HG03175 (cell line): ENCODE results near the gene CDH4.

ENCODE experiments used
- ATAC-seq: cut with Tn5 transposase; IDR thresholded peaks from one replicate; pipeline ENCODE4 v1.9.1; 2021; ENCODE audit warnings: mild to moderate bottlenecking, moderate library complexity; ENCODE audit not compliant: unreplicated experiment

CDH4 gene

DNA sequence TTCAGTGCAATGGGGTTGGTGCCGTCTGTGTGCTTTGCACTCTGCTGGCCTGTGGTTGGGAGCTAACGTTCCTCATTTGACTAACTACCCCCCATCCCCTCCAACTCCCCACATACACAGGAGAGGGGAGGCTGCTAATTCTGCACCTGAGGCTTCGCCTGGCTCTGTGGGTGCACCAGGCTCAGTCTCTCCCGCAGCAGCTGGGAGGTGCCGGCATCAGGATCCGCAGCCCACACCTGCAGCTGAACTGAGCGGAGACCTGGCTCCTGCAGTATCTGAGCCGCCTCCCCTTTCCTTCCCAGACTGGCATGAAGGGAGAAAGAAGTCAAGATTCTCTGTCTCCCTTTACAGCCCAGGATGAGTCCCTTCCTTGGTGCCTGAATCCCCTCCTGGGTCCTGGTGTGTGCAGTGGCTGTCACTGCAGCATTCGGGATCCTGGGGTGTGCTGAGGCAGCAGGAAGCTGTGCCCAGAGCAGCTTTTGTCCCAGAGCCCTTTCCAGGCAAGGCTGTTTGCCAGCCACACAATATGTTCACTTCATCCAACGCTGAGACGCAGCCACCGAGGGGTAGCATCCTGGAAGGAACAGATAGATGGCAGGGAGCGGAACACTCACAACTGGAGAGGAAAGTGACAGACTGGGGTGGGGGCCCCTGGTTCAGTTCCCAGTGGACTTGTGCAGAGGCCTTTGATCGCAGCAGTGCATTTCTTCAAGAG lies 70.2 kb downstream of the CDH4 start:
- no peak for ATAC-seq

GRCh38 chr20:61324906-61325305 lies 72.8 kb downstream of the CDH4 start:
- no peak for ATAC-seq

DNA sequence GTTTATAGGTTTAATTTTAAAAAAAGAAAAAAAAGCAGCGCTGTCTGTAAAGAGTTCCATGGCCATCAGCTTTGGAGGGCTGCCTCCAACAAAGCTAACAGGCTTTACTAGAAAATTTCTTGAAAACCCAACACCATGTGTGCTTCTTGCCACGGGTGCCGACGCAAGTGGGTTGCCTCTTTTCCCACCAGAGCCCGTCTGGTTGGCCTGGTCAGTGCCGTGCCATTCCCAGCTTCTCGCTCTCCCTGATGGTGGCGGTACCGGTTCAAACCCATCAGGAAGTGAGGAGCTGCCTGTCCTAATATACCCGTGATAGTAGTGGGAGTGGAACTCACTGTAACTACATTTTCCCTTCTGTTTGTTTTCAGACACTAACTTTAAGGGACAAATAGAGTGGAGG lies 73.7 kb downstream of the CDH4 start:
- no peak for ATAC-seq

- no peak for ATAC-seq
These were observed 77.0 kb downstream of the CDH4 start for GRCh38 chr20:61328911-61329558.

DNA sequence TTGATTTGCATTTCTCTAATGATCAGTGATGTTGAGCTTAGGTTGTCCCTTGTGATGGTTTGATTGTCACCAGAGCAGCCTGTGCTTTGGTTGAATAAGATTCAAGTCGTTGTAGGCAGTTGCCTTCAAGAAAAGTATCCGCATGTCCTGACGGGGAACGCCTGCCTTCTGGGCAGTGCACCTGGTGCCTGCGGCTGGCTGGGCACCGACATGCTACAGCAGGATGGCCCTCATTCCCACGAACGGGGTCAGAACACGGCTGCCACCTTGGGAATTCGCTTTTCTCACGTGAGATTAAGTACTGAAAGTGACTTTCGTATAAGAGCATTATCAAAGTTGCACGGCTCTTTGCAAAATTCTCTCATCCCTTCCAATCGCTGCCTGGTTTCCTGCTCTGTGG lies 78.4 kb downstream of the CDH4 start:
- no peak for ATAC-seq

GRCh38 chr20:61331543-61331942 lies 79.5 kb downstream of the CDH4 start:
- ATAC-seq = no peak

DNA sequence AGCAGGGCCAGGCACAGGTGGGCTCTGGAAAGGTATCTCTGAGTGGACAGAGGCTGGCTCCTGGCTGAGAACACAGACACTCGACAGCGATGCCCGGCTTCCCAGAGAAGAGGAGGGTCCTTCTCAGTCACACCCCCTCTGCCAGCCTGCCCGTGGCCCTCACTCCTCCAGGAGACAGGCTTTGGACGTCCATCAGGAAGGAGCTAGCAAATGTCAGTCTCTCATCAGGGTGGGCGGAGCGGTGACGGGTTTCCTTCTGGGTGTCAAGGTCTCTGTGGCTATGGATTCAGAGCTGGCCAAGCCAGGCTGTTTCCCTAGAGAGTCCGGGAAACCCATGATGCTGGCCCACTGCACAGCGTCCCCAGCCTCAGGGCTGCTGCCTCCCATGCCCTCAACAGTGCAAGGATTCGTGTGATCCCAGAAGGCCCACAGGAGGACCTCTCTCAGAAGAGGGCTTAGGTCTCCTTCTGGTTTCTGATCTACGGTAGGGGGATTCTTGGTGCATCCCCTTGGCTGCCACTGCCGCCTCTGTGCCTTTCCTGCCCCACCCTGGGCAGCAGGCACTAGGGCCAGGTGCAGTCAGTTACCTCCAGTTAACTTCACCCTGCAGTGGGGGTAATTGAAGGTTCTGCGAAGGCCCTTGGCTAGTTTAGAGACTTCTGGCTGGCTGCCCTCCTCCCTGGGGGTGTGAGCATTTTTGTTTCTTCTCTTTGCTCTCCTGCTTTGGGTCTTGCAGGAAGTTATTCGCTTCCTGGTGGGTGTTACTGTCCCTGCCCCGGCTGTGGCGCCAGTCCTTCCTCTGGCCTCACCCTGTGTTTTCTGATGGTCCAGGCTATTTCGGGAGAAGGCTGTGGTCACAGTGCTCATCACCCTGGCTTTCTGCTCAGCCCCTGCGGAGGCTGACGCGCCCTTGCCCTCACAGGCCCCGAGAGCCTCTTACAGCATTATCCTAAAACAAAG lies 80.2 kb downstream of the CDH4 start:
- ATAC-seq = no peak

DNA sequence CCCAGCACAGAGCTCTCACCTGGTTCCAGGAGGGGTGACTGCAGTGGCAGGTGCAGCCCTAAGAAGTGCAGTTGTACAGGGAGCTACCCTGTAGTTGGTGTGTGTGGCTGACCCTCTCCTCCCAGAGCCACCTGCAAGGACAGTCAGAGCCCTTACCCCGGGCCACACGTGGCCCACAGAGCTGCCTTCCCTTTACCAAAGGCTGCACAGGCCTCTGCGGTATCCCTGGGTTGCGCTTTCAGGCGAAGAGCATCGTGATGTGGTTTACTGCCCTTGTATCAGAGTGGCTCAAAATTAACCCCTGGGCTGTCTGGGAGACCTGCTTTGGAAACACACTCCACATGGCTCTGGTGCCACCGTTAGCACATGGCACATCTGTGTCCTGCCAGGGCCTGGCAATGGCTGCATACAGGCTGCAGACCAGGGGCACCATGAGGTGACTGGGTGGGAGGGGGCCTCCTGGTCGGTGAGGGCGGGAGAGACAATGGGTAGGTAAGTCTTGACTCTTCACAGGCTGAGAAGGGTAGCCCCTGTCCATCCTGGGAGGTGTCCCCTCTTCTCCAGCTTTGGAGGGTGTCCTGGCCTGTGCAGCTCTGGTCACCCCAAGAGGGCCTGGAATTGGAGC lies 81.5 kb downstream of the CDH4 start:
- ATAC-seq = no peak

DNA sequence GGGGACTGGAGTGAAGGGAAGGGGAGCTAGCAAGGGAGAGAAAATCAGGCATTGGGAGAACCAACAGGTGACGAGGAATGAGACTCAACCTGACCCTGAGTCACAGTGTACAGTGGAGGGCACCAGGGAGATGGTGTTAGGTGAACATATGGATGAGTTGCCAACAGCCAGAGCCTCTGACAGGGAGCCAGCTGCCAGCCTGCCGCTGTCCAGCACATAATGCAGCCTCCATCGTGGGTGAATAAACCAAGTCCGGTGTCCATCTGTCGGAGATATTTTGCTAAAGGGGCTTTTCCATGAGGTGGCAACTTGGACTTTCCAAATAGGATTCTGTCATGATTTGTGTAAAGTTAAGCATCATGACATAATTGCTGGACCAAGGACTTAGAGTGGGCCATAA lies 88.1 kb downstream of the CDH4 start:
- no peak for ATAC-seq

DNA sequence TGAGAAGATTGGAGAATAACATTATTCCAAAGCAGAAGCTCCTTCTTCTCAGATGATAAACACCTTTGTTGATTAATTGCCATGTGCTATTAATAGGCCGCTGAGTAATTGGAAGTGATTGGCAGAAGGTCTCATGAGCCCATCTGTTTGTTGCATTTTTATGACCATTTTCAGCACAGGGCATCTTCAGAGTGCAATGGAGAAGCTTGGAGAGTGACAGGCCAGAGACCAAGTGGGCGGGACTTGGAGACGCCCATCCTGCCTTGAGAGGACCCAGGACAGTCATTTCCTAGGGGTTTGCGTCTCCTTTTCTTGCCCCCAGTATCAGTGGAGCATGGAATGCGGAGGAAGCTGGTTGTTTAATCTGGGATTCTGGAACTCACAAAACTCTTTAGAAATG lies 89.5 kb downstream of the CDH4 start:
- ATAC-seq = no peak

GRCh38 chr20:61343934-61344333 lies 91.9 kb downstream of the CDH4 start:
- no peak for ATAC-seq

DNA sequence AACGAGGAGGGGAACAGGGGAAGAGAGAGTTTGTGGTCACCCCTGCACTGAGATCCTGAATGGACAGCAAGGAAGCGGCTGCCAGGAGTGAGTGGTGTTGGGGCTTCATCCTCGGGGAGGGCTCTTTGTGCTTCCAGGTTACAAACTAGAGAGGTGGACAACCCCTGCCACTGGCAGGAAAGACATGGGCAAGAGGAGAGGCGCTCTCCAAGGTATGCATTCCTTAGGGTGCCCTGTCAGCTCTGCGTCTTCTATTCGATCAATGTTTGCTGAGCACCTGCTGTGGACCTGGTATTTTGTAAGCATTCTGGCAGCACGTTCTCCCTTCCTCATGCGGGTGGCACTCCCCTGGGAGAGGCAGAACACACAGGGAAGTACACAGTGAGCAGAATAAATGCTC lies 93.6 kb downstream of the CDH4 start:
- no peak for ATAC-seq

GRCh38 chr20:61346996-61347395 lies 94.9 kb downstream of the CDH4 start:
- ATAC-seq = no peak

DNA sequence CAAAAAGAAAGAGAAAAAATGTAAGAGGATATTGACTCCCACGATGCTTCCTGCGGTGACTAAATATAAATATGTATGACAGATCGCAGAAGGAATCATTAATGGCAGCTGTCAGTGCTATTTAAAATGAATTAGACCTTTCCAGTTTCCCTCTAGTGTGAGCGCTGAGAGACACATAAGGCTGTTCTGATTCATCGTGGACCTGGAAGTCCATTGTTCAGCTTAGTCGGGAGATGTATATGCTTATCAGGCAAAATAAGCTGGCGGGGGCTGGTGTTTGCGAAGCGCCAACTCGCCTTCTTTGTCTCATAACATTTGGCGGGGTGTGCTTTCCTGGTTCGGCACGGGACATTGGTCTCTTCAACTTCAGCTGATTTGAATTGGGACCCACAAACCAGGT lies 95.4 kb downstream of the CDH4 start:
- ATAC-seq = no peak

DNA sequence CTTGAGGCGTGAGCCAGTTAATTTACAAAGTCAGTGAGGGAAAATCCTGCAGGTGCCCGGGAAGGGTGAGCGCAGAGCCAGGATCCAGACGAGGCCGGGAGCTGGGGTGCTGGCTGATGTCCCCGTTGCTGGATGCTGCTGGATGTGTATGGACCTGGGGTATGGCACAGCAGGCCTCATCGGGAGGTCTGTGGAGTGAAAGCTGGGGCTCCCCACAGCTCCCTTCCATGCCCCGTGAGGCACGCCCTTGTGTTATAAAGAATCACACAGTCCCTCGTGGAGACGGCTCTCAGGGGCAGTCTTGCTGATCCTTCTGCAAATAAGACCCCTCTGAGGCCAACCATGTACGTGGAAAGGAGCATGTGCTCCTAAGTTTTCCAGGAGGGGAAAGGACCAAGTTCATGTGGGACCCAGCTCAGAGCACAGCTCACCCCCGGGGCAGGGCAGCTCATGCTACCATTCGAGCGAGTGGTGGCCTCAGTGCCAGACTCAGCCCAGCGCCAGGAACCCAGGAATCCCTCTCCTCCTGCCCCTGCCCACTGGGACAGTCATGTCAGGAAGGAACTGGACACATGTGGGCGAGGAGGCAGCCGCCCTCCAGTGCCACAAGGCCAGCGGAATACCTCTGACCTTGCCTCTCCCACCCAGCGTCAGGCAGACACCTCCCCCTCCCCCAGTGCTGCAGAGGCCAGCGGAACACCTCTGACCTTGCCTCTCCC lies 97.5 kb downstream of the CDH4 start:
- no peak for ATAC-seq

- no peak for ATAC-seq
These were observed 98.6 kb downstream of the CDH4 start for GRCh38 chr20:61350500-61351250.

- no peak for ATAC-seq
These were observed 100.5 kb downstream of the CDH4 start for GRCh38 chr20:61352346-61353260.

- ATAC-seq = no peak
These were observed 101.4 kb downstream of the CDH4 start for GRCh38 chr20:61353261-61354000.
